CD4-positive, alpha-beta T cell treated with Interleukin-15 for 4 hours (primary cell): Measurements from ENCODE around the gene UBE2E2.

Experiments
- DNase-seq: peaks from one replicate; pipeline ENCODE4 v3.0.0-alpha.2; 2020; ENCODE audit warnings: low spot score

The UBE2E2 gene

DNA sequence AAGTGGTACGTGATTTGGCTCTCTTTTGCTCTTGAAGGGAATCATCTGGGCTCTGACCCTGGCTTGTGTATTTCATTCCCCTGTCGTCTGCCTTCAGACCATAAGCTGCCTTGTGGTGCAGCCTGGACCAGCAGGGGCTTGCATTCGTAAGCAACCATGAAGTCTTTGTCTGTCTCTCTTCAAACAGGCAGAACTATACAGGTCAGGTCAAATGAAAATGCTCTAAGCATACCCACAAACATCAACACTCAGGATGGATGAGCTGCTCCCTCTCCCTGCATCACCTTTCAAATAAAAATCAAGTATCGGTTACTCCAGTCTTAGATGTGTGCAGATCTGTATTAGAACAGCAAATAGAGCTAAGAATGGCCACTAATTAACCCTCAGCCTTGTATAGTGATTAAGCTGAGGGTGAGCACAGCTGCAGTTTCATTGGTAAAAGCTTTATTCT, 334.0 kb downstream of the UBE2E2 start:
- no peak for DNase-seq

DNA sequence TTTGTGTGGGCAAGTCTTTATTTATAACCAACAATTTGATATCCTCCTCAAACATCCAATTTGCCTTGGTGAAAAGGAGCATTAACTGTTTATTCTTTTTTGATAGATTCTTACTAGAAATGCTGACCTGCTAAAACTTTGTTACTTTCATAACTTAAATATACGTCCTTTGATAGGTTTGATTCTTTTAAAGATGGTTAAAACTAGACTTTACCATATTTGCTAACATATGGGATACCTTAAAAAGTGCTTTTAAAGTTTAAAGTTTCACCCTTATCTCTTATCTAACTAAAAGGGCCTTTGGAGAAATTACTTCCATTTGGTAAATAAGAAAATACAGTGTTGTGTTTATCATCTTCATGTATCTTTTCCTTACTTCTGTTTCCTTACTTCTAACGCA, 336.1 kb downstream of the UBE2E2 start:
- no peak for DNase-seq

DNA sequence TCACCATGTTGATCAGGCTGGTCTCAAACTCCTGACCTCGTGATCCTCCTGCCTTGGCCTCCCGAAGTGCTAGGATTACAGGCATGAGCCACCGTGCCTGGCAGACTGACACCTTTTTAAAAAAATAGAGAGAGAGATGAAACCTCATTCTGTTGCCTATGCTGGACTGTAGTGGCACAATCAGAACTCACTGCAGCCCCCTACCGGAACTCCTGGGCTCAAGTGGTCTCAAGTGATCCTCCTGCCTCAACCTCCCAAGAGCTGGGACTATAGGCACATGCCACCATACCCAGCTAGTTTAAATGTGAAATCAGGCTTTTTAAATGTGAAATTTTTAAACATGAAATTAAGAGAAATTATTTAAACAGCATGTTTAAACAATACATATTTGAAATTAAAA, 337.5 kb downstream of the UBE2E2 start:
- DNase-seq = no peak

DNA sequence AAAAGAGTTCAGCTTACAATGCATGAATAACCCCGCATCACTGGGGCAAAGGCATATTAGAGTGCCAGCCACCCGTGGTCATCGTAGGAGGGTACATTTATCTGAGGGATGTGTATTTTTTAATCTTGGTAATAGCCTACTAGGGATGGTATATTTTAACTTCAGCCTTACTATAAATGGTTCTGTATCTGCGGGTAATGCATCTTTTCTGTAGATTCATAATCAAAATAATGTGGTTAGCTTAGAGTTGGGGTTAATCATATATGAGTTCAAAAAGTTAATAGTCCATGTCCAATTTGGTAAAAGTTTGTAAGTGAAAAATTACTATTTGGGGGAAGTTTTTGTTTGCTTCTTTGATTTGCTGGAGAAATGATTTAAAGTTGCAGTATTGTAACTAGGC, 339.0 kb downstream of the UBE2E2 start:
- no peak for DNase-seq

DNA sequence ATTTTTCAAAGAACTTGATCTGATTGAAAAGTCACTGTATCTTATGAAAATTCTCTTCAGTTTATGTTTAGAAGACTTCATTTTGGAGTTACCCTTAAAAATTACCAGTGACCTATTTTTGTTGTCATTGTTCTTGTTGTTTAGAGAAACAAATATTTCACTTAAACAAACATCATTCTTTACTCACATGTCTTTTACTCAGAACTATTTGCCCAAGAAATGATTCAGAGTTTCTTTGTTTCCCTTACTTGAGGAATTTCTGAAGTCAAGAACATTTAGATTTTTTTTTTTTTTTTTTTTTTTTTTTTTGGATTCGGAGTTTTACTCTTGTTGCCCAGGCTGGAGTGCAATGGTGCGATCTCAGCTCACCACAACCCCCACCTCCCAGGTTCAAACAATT, 343.1 kb downstream of the UBE2E2 start:
- DNase-seq = no peak

DNA sequence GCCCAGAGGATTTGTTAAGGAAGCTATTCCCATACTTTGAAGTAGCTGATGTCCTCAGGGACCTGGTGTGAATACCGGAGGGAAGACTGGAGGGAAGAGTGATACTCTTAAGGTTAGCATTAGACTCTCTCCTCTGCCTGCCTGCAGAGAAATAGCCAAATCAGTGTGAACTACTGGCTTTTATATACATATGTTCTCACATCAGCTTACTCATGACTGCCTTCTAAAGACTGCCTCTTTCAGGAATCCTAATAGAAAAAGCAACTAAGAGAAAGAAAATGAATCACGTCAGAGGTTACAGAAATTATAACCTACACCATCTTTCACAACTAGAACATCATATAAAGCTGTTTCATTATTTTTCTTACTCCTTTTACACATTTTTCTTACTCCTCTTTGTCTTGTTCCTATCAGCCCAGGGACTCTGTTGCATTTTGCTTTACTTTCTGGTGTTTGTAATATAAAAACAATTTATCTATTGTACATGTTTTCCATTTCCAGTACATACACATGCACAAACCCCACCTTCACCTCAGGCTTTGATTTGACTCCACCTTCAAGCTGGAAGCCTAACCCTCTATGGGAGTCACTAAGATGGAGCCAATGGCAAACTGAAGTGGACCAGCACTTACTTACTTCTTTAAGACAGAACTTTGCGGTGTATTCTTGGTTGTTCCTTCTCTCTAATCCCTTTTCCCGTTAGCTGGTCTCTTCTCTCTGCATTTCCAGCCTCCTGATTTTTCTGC, 345.0 kb downstream of the UBE2E2 start:
- no peak for DNase-seq

DNA sequence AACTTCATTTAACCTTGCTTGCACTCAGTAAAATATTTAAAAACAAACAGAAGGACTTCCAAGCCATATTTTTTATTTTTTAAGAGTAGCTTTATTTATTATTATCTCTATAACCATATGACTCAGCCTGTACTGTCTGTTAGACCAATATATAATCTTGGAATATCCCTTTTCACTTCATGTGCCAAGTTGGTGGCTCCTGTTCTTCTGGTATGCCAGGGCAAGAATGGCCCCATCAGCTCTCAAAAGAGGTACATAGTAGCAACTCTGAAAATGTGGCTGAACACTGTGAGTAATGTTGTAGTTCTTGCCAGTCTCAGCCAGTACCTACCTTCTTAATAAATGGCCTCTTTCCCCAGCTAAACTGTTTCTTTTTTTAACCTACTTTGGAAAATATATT, 345.6 kb downstream of the UBE2E2 start:
- no peak for DNase-seq

DNA sequence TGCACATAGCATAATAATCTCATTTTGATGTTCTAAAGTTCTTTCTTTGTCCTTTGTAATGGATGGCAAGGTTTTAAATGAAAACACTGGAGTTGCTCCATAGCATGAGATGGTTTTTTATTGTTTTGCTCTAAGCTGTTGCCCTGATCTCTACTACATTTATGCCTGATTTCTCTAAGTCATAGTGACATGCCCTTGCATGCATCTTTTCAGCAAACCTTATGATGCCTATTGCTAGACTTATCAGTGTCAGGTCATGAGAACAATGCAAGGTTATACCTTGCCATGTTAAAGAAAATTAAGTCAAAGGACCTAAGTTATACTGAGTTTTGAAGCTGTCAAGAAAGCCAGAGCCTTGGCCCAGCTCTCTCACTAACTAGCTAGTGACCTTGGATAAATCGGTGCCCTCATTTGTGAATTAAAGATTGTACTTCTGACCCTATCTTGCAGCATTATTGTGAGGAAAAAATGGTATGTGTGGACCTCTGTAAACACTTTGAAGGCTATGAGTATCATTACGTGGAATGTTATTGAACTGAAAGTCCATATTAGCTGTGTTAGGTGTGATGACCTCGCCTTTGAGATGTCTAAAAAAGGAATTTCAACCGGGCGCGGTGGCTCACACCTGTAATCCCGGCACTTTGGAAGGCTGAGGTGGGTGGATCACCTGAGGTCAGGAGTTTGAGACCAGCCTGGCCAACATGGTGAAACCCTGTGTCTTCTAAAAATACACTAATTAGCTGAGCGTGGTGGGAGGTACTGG, 346.2 kb downstream of the UBE2E2 start:
- no peak for DNase-seq

DNA sequence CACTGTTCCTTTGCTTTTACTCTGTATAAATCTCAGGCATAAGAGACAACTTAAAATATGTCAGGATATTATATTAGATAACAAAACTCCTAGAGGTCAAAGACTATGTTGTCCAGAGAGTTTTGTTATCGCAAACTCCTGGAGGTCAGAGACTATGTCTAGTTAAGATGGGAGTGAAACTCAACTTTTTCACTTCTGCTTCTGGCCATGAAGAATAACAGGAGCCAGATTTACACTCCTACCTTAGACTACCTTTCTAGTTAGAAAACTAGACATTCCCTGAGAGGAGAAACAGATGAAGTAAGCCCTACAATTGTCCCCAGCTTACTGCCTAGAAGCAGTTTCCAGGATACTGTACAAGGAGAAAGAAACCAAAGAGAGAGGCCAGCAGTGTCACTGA, 347.3 kb downstream of the UBE2E2 start:
- no peak for DNase-seq

DNA sequence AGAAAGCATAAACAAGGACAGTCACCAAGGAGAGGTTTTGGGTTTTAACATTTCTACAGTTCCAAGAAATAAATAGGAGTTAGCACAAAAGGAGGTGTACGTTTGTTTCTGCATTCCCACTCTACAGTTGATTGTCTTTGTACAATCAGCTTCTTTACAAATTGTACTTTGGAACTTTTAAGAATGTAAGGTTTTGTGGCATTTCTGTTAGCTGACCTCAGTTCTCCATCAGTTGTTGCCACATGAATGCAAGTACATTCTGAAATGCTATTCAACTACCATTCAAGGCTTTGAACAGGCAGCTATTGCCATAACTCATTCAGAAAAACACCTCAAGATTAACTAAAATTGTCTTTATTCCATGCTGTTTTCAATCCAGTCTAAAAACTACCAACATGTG, 349.4 kb downstream of the UBE2E2 start:
- DNase-seq = no peak

DNA sequence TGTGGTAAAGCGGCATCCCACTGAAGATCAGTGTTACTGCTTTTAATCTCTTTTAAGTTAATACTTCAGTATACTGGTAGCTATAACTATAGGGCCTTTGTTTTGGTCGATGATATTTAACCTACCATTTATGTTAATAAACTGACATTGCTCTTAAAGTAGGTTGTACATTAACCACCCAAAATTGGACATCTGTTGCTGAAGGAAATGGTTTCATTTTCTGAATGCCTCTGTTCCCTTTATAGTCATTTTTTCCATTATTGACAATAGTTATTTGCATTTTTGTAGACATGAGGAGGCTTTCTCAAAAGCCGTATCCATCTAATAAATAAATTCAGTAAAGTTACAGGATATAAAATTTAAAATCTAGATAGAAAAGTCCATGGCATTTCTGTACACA, 350.2 kb downstream of the UBE2E2 start:
- DNase-seq = no peak

DNA sequence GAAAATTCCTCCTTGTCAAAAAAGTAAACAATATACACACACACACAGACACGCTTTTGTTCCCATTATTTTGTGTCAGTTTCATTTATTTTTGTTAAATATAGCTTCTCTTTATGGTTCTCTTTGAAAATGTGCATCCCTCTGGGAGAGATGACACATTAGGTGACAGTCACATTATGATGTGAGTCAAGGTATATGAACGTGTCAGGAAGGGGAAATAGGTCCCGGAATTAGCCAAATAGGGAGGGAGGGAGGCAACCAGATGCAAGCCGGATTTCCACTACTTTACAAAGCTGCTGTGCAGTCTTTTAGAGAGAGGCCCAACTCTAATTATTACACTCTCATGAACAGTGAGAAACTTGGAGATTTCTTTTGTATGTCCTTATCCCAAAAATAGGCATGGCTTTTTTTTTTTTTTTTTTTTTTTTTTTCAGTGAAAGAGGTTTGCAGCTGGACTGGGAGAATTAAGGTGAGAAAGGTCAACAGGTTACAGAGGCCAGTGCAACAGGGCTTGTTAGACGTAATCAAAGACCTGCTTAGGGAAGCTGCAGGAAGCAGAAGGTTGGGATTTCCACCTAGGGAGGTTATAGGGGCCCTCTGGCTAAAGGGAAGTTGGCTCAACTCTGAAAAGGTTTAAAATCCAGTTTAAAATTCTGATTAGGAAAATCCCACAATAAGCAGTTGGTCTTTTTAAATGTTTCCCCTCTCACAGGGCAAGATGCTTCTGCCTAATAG, 362.1 kb downstream of the UBE2E2 start:
- DNase-seq = no peak

DNA sequence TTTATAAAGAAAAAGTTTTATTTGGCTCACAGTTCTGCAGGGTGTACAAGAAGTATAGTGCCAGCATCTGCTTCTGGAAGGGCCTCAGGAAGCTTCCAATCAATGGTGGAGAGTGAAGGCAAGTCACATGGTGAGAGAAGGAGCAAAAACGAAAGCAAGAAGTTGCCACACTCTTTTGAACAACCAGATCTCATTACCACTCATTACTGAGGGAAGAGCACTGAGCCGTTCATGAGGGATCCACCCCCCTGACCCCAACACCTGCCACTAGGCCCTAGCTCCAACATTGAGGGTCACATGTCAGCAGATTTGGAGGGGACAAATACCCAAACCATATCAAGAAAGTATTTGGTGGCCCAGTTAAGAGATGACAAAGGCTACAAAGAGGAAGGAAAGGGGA, 363.4 kb downstream of the UBE2E2 start:
- no peak for DNase-seq

DNA sequence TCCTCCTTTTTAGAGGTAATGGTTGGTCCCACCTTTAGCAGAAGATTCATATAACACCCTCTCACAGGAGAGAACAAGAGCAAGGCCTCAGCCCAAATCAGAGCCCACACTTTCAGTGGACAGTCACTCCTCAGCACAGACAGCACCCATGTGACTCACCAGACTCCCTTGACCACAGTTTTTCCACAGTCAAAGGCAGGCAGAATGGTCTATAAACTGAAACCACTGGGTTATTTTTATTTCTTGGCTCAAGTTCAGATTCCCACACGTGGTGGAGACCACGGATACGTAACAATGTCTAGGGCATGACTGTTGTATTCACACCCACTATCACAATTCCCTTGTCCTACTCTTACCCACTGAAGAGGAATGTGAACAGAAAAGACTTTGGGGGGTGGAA, 364.8 kb downstream of the UBE2E2 start:
- DNase-seq = no peak

DNA sequence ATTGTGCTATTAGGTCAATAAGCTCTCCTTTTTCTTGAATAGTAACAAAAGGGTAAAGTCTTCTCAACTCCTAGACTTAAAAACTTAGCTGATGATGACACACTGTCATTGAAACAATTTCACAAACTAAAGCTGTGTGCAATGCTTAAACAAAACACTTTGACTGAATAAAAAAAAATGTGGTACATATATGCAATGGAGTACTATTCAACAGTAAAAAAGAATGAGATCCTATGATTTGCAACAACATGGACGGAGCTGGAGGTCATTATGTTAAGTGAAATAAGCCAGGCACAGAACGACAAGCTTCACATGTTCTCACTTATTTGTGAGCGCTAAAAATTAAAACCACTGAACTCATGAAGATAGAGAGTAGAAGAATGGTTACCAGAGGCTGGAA, 370.7 kb downstream of the UBE2E2 start:
- no peak for DNase-seq

DNA sequence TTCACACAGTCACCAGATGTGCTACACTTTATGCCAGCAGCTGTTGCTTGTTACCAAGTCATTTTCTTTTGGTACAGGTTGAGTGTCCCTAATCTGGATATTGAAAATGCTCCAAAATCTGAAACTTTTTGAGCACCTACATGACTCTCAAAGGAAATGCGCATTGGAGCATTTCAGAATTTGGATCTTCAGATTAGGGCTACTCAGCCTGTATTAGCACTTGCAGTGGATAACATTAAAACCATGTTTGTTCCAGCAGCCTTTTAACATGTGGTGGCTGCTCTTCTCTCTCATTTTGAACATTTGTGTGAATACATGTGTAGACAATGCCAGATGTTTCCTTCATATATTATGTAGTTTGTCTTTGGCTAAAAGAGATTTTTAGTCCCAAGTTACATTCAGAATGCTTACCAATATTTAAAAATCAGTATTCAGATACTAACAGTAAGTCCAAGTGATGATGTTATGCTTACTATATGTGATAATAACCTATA, 371.7 kb downstream of the UBE2E2 start:
- no peak for DNase-seq

DNA sequence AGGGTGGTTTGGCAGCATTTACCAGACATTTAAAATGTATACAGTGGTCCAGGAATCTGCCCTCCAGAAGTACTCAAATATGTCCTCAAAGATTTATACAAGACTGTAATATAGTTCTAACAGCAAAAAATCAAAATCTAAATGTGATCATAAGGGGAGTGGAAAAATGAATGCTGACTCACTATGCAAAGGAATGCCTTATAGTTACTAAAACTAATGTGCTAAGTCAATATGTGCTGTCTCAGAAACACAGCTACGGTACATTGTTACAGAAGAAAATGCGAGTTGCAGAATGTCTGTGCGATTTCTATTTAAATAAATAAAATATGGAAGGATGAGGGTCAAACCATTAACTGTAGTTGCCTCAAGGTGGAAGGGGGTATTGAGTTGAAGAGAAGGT, 372.6 kb downstream of the UBE2E2 start:
- no peak for DNase-seq

DNA sequence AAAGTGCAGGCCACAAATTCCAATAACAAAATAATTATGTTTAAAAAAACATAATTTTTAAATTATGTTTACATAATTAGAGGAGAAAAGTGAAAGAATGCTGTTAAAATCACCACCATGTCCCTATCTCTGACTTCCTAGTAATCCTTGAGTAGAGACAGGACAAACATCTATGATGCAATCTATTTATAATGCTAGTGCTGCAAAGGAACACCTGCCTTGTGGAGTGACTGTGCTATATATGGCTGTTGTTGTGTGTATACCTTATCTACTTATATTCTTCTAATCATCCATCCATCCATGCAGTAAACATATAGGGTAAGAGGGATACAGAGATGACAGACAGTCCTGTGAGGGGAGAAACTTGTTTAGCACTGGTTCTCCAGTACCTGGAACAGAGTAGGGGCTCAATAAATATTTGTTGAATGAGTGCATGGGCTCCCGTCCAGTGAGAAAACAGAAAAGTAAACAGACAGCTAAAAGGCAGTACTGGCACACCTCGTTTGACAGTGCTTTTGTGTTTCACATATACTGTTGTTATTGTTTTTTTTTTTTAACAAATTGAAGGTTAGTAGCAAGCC, 373.3 kb downstream of the UBE2E2 start:
- no peak for DNase-seq

DNA sequence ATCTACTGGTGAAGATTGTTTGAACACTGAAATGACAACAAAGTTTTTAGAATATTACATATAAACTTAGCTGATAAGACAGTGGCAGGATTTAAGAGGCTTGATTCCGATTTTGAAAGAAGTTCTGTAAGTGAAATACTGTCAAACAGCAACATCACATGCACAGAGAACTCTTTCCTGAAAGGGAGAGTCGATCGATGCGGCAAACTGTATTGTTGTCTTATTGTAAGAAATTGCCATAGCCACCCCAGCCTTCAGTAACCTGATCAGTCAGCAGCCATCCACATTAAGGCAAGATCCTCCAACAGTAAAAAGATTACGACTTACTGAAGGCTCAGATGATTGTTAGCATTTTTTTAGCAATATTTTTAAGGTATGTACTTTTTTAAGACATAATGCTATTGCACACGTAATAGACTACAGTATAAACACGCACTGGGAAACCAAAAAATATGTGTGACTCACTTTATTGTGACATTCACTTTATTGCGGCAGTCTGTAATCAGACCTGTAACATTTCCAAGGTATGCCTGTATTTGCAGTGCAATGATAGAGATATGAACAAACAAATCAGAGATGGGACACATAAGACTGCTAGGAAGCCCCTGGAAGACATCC, 377.1 kb downstream of the UBE2E2 start:
- DNase-seq = no peak

DNA sequence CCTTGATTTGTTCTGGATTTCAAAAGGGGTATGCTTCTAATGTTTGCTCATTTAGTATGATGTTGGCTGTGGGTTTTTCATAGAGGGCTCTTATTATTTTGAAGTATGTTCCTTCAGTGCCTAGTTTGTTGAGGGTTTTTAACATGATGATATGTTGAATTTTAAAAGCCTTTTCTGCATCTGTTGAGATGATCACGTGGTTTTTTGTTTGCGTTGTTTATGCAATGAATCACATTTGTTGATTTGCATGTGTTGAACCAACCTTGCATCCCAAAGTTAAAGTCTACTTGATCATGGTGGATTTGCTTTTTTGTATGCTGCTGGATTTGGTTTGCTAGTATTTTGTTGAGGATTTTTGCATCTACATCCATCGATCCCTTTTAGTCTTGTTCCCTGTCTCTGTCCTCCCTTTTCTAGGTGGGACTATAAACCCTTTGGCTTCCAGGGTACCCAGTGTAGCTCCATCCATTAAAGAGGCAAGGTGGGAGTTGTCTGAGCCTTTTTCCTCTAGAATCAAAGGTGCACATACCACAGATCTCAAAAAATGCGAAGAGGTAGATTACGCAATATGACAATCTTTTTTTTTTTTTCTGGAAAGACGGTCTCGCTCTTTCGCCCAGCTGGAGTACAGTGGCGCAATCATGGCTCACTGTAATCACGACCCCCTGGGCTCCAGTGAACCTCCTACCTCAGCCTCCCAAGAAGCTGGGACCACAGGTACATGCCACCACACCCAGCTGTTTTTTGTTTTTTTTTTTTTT, 381.0 kb downstream of the UBE2E2 start:
- DNase-seq = no peak

DNA sequence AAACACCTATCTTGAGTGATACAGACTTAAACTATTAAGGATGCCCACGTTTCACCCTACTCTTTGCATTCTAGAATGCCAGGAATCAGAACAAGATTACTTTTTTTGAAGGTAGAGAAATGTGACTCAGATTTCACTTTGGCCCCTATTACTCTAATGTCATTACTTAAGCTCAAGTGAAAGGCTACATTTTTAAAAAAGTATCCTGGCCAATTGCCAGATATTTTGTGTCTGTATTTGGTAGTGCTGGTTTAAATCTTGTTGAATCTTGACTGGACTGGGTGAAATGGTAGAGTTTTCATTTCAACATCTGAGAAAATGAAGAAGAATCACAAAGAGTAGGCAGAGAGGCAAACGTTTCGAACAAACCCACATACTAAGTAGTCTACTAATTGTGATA, 384.4 kb downstream of the UBE2E2 start:
- DNase-seq = no peak
